Transverse colon (tissue), 4 donors: ENCODE results near the gene GTF3C5. TPM values are rescaled to one million over a fixed set of nuclear protein-coding genes. Genes with fewer than 3 reads are reported as not detected.

Source experiments
- DNase-seq: peaks from one replicate; pipeline ENCODE4 v3.0.0-alpha.2; 2019
- H3K27ac ChIP-seq, 4 donors: fragments of 200-600 bp; sonication (generic); 2 replicates each; pipeline ENCODE4 v1.5.1; 2016 to 2018; ENCODE audit warnings: inconsistent platforms in 4 of 4
- H3K27me3 ChIP-seq: fragments of 200-600 bp; sonication (generic); 2 replicates; pipeline ENCODE4 v1.5.1; 2017; ENCODE audit warnings: inconsistent platforms
- H3K36me3 ChIP-seq, 4 donors: fragments of 200-600 bp; sonication (generic); 2 replicates each; pipeline ENCODE4 v1.5.1; 2017 to 2019; ENCODE audit warnings: inconsistent platforms in 4 of 4
- H3K4me1 ChIP-seq, 4 donors: fragments of 200-600 bp; sonication (generic); 2 replicates each; pipeline ENCODE4 v1.5.1; 2017 to 2020; ENCODE audit warnings: inconsistent platforms in 4 of 4
- H3K4me3 ChIP-seq, 4 donors: fragments of 200-600 bp; sonication (generic); 1 replicate in 1 of 4; 2 replicates in 3 of 4; pipeline versions ENCODE4 v1.5.1 to v1.6.1; 2017 to 2019; ENCODE audit warnings: inconsistent platforms in 4 of 4
- H3K9me3 ChIP-seq, 2 donors: fragments of 200-600 bp; sonication (generic); 2 replicates each; pipeline ENCODE4 v1.5.1; 2017 to 2019; ENCODE audit warnings: inconsistent platforms in 2 of 2
- EP300 ChIP-seq: sonication (generic); formaldehyde crosslinking; IDR thresholded peaks from one replicate; pipeline ENCODE4 v1.6.1; 2017; ENCODE audit warnings: antibody characterized with exemption, low read depth
- POLR2A ChIP-seq: fragments of 450-650 bp; IDR thresholded peaks from one replicate; pipeline ENCODE4 v1.6.1; 2016; ENCODE audit warnings: antibody characterized with exemption, mild to moderate bottlenecking, moderate library complexity
- POLR2AphosphoS5 ChIP-seq, 3 donors: sonication (generic); formaldehyde crosslinking; IDR thresholded peaks; one replicate each; pipeline ENCODE4 v1.6.1; 2016; ENCODE audit warnings: antibody characterized with exemption in 3 of 3
- WGBS, 2 donors: methylation state at CpG; one replicate each; pipeline ENCODE4 v1.1.5; 2018; ENCODE audit warnings: low coverage in 1 of 2; 5-methylcytosine and 5-hydroxymethylcytosine counted together
- in situ Hi-C, 4 donors: fragments of 200-750 bp; cut with MboI; loops; one replicate each; pipeline versions ENCODE4 v1.15.0 to v1.15.1; 2017; ENCODE audit warnings: low sequenced_read_pairs in 3 of 4, low pct_ligation_motif_present in 1 of 4, low pct_unique_long_range_greater_than_20kb in 1 of 4
- intact Hi-C: fragments of 100-400 bp; cut with DNase I; formaldehyde crosslinking; loops from one replicate; pipeline ENCODE4 v1.15.1; 2023; ENCODE audit warnings: low total_unique reads
- total RNA-seq, 4 donors: library from RNA; depleted of rRNA; stranded (reverse); fragments of >200 nt; gene quantifications; one replicate each; pipeline ENCODE4 v1.1.0, GENCODE V29; 2016
- TF ChIP-seq, protein P1 (sequence below), 5 experiments: fragments of 200-600 bp in 3 of 5; fragments of 450-650 bp in 2 of 5; sonication (generic) in 3 of 5; IDR thresholded peaks; 1 replicate in 2 of 5; 2 replicates in 3 of 5; pipeline ENCODE4 v1.5.1; 2016 to 2017; ENCODE audit warnings: antibody characterized with exemption in 5 of 5, inconsistent platforms in 3 of 5, mild to moderate bottlenecking in 2 of 5, moderate library complexity in 1 of 5

GTF3C5 gene
- total RNA-seq, 4 donors from 2014 or later, result 44.5 to 56.9 (median 50.2) TPM

DNA sequence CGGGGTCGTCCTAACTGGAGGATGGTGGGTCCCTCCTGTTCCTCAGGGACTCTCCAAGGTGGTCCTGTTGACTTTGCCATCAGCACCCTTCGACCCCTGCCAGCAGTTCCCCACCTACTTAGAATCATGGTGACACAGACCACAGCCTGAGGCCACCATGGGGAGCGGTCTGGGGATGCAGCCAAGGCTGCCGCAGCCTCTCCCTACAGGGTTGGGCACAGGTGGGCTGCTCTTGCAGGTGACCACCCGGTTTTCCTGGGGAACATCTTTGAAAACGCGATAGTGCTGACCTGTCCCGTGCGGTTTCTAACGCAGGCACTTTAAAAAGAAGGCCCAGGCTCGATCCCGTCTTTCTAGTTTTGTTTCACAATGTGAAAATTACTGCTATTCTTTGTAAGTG, 18.2 kb downstream of the GTF3C5 start:
- no peaks in the 10 kb centered on the region for H3K9me3 ChIP-seq
- TF ChIP-seq POLR2A, result no peak
- TF ChIP-seq EP300, result no peak
- no peak for TF ChIP-seq POLR2AphosphoS5 (IDR thresholded peaks at IDR 0.05)
- TF ChIP-seq, protein P1, sequence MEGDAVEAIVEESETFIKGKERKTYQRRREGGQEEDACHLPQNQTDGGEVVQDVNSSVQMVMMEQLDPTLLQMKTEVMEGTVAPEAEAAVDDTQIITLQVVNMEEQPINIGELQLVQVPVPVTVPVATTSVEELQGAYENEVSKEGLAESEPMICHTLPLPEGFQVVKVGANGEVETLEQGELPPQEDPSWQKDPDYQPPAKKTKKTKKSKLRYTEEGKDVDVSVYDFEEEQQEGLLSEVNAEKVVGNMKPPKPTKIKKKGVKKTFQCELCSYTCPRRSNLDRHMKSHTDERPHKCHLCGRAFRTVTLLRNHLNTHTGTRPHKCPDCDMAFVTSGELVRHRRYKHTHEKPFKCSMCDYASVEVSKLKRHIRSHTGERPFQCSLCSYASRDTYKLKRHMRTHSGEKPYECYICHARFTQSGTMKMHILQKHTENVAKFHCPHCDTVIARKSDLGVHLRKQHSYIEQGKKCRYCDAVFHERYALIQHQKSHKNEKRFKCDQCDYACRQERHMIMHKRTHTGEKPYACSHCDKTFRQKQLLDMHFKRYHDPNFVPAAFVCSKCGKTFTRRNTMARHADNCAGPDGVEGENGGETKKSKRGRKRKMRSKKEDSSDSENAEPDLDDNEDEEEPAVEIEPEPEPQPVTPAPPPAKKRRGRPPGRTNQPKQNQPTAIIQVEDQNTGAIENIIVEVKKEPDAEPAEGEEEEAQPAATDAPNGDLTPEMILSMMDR (IDR thresholded peaks at IDR 0.05), result no peak
- 93 to 100% methylated on average over 2 to 13 of the region's 13 CpGs for WGBS, 2 donors
- intact Hi-C loops (loop anchor here (10.0 kb wide), 1 partner anchor 96 kb away; no protein-coding TSS in a partner anchor), in situ Hi-C loops (loop anchor here in 1 of 4 donors (25.0 kb wide), 1 partner anchor 288 kb away; the partner anchor contains the start of genes MED22, RPL7A and SURF6)
- H3K4me1 ChIP-seq, result peaks cover 6 to 15% (median 10%) of the 10 kb centered on the region in 4 donors
- no peak for DNase-seq
- peaks cover 0 to 41% (median 6%) of the 10 kb centered on the region in 4 donors for H3K36me3 ChIP-seq
- no peak overlapping the region for H3K27ac ChIP-seq
- H3K27me3 ChIP-seq, result no peaks in the 10 kb centered on the region
- H3K4me3 ChIP-seq, result no peak overlapping the region

DNA sequence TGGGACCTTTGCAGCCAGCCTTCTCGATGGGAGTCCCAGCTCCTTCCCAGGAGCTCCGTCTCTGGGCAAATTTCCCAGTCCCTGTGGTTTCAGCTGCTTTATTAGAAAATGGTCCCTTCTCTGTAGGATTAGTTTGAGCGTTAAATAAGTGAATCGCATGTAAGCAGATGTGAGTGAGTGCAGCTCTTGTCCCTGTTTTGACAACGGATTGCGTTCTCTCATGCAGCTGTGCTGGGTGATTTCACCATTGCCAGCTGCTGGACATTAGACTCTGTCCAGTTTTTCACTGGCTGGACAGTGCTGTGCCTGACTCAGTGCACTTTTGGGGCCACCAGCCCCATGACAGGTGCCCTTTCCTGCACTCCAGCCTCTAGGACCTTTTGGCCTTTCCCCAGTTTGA, 19.3 kb downstream of the GTF3C5 start:
- in situ Hi-C loops (no loop called here), intact Hi-C loops (no loop called here)
- TF ChIP-seq POLR2AphosphoS5 (IDR thresholded peaks at IDR 0.05) (no peak), POLR2A (no peak)
- TF ChIP-seq, protein P1 (IDR thresholded peaks at IDR 0.05), result no peak
- no peak for DNase-seq
- Histone ChIP-seq H3K27me3 (no peaks in the 10 kb centered on the region), H3K9me3 (no peaks in the 10 kb centered on the region), H3K36me3 (peaks cover 0 to 40% (median 11%) of the 10 kb centered on the region in 4 donors), H3K27ac (peak overlapping the region in 3 of 4 donors; percentile 39 to 70 (median 52)), H3K4me1 (peaks cover 6 to 15% (median 10%) of the 10 kb centered on the region in 4 donors), H3K4me3 (no peak overlapping the region)
- 87 to 100% methylated on average over 1 to 6 of the region's 6 CpGs for WGBS, 2 donors

DNA sequence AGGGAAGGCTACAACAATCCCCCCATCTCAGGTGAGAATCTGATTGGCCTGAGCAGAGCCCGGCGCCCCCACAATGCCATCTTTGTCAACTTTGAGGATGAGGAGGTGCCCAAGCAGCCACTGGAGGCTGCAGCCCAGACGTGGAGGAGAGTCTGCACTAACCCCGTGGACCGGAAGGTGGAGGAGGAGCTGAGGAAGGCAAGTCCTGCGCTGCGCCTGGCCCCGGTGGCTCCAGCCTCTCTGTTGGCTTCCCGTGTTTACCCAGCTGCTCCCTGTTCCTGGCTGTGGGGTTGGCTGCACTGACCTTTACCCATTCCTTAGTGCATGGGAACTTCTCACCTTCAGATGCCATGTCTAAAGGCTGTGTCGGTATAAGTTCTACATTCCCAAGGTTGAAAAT, 20.0 kb downstream of the GTF3C5 start:
- Histone ChIP-seq H3K36me3 (peaks cover 0 to 37% (median 14%) of the 10 kb centered on the region in 4 donors), H3K4me1 (peaks cover 6 to 15% (median 10%) of the 10 kb centered on the region in 4 donors), H3K27ac (peak overlapping the region; percentile 36 to 70 (median 62)), H3K9me3 (no peaks in the 10 kb centered on the region), H3K27me3 (no peaks in the 10 kb centered on the region), H3K4me3 (no peak overlapping the region)
- no peak for TF ChIP-seq POLR2AphosphoS5 (IDR thresholded peaks at IDR 0.05)
- TF ChIP-seq, protein P1 (IDR thresholded peaks at IDR 0.05), result peak in 4 of 5 experiments; percentile 17 to 68 (median 32)
- in situ Hi-C loops (no loop called here), intact Hi-C loops (no loop called here)
- DNase-seq, result peak; percentile 81
- WGBS, 2 donors, result 76% methylated on average over 10 of the region's 10 CpGs; no CpG with 5 or more reads in 1 of the 2 donors

GRCh38 chr9:133051281-133051900, 20.6 kb downstream of the GTF3C5 start:
- Histone ChIP-seq H3K4me1 (peaks cover 6 to 15% (median 10%) of the 10 kb centered on the region in 4 donors), H3K9me3 (no peaks in the 10 kb centered on the region), H3K27ac (peak overlapping the region; percentile 36 to 70 (median 62)), H3K27me3 (no peaks in the 10 kb centered on the region), H3K36me3 (peaks cover 0 to 38% (median 15%) of the 10 kb centered on the region in 4 donors), H3K4me3 (no peak overlapping the region)
- in situ Hi-C loops (no loop called here), intact Hi-C loops (no loop called here)
- no peak for TF ChIP-seq EP300
- TF ChIP-seq, protein P1 (IDR thresholded peaks at IDR 0.05), result no peak
- no peak for TF ChIP-seq POLR2A
- TF ChIP-seq POLR2AphosphoS5 (IDR thresholded peaks at IDR 0.05), result no peak
- DNase-seq, result no peak
- 85 to 92% methylated on average over 5 to 20 of the region's 20 CpGs for WGBS, 2 donors
